Neural crest cell (in vitro differentiated cells): Measurements from ENCODE around the gene RAC2. TPM values are rescaled to one million over a fixed set of nuclear protein-coding genes. Genes with fewer than 3 reads are reported as not detected.

Experiments
- DNase-seq: peaks from one replicate; pipeline ENCODE4 v3.0.0; 2021; ENCODE audit warnings: low read depth, mixed read lengths, low spot score
- H3K27ac Mint-ChIP-seq: one replicate; pipeline ENCODE4 v1.8.0; 2021; ENCODE audit warnings: mild to moderate bottlenecking, mixed read lengths; ENCODE audit not compliant: unreplicated experiment
- H3K27me3 Mint-ChIP-seq: 2 replicates; pipeline ENCODE4 v1.8.0; 2021; ENCODE audit warnings: low read depth, mild to moderate bottlenecking, mixed read lengths
- H3K36me3 Mint-ChIP-seq: 2 replicates; pipeline ENCODE4 v1.8.0; 2021; ENCODE audit warnings: low read depth, mild to moderate bottlenecking, mixed read lengths
- H3K4me1 Mint-ChIP-seq: 2 replicates; pipeline ENCODE4 v1.8.0; 2021; ENCODE audit warnings: mixed read lengths
- H3K4me3 Mint-ChIP-seq: one replicate; pipeline ENCODE4 v1.8.0; 2021; ENCODE audit warnings: mild to moderate bottlenecking, mixed read lengths
- H3K9me3 Mint-ChIP-seq: 2 replicates; pipeline ENCODE4 v1.8.0; 2021; ENCODE audit warnings: mixed read lengths
- total RNA-seq: library from RNA; stranded (reverse); gene quantifications from 2 replicates; pipeline ENCODE4 v1.2.1, GENCODE V29; 2021
- TF ChIP-seq, protein P1 (sequence below): fragments of 200-600 bp; sonication (generic); conservative IDR thresholded peaks from 2 replicates; pipeline ENCODE4 v1.5.0; 2021; ENCODE audit warnings: antibody characterized with exemption, mild to moderate bottlenecking

RAC2 gene
- total RNA-seq, 1 donor from 2014 or later, result 0.21 TPM

DNA sequence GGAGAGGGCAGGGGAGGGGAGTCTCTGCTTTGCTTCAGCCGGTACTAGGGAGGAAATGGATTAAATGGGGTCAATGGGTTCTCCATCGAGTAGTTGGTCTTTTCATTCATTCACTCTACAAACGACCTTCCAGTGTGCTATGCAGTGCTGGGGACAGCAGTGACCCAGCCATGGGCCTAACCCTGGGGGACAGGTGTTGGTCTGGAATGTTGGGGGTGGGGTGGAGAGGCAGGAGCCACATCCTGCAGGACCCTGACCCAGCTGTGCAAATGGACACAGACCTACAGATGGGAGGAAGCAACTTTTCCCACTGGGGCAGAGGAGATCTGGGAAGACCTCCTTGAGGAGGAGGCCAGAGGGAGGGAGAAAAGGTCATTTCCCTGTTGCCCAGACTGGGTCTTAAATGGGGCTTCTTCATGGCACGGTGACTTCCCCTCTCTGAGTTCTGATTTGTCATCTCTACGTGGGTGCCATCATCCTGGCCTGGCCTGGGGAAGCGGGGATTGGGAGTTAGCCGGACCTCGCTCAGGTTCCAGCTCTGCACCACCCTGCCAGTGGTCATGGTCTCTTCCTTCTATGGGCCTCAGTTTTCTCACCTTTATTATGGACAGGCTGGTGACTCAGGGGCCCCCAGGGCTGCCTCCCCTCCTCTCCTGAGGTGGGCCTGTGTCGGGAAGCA lies 40.2 kb upstream of the RAC2 start:
- TF ChIP-seq, protein P1, sequence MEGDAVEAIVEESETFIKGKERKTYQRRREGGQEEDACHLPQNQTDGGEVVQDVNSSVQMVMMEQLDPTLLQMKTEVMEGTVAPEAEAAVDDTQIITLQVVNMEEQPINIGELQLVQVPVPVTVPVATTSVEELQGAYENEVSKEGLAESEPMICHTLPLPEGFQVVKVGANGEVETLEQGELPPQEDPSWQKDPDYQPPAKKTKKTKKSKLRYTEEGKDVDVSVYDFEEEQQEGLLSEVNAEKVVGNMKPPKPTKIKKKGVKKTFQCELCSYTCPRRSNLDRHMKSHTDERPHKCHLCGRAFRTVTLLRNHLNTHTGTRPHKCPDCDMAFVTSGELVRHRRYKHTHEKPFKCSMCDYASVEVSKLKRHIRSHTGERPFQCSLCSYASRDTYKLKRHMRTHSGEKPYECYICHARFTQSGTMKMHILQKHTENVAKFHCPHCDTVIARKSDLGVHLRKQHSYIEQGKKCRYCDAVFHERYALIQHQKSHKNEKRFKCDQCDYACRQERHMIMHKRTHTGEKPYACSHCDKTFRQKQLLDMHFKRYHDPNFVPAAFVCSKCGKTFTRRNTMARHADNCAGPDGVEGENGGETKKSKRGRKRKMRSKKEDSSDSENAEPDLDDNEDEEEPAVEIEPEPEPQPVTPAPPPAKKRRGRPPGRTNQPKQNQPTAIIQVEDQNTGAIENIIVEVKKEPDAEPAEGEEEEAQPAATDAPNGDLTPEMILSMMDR, result no peak
- no peaks in the 10 kb centered on the region for H3K36me3 Mint-ChIP-seq
- H3K4me1 Mint-ChIP-seq, result peaks cover 14% of the 10 kb centered on the region
- peaks cover 28% of the 10 kb centered on the region for H3K27me3 Mint-ChIP-seq
- H3K27ac Mint-ChIP-seq, result no peak overlapping the region
- H3K4me3 Mint-ChIP-seq, result no peak overlapping the region
- no peaks in the 10 kb centered on the region for H3K9me3 Mint-ChIP-seq
- DNase-seq, result no peak

DNA sequence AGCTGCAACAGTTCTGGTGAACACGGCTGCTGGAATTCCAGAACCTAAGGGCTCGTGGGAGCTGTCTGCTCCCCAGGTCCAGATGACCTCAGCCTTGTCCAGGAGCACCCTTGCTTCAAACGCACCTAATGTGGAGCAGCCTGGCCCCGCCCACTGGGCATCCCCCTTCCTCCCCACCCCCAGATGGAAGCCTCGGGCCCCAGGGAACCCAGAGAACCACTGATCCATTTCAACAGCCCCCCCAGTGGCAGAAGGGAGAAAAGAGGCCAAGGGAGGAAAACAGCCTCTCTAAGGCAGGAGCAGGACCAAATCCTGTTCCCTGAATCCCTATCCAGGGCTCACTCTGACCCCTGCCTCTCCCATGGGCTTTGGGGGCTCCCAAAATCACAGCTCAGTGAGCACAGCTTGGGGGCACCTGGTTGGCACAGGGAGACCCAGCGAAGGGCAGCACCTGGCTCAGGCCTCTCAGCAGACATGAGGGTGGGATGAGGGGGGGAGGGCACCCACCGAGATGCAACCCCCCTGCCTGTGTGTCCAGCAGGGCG lies 39.4 kb upstream of the RAC2 start:
- Mint-ChIP-seq H3K4me1 (peaks cover 22% of the 10 kb centered on the region), H3K36me3 (no peaks in the 10 kb centered on the region), H3K27me3 (peaks cover 25% of the 10 kb centered on the region), H3K4me3 (no peak overlapping the region), H3K9me3 (no peaks in the 10 kb centered on the region), H3K27ac (no peak overlapping the region)
- DNase-seq, result no peak
- TF ChIP-seq, protein P1, result no peak

DNA sequence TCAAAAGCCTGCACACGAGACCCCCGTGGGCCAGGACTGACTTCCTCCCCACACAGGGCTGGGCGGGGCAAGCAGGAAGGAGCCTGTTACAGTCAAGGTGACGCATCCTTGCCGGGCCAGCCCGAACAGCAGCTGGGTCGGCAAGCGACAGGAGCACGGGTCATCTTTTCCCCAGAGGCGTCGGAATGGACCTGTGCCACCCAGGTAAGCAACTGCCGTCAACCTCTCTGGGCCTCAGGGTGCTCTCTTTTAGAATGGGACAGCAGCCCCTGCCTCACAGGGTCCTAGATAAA lies 38.3 kb upstream of the RAC2 start, which contains the start of gene CYTH4:
Gene CYTH4, plus strand, starts transcription at position 124 of the 293 bp plus-strand sequence. Its CDS starts 62 bp downstream, at position 186.
- H3K9me3 Mint-ChIP-seq, result no peaks in the 10 kb centered on the region
- H3K27ac Mint-ChIP-seq, result no peak within 1 kb of the TSS
- DNase-seq, result no peak
- TF ChIP-seq, protein P1, result no peak
- no peak within 1 kb of the TSS for H3K4me3 Mint-ChIP-seq
- peaks cover 25% of the 10 kb centered on the region for H3K4me1 Mint-ChIP-seq
- peaks cover 25% of the 10 kb centered on the region for H3K27me3 Mint-ChIP-seq
- H3K36me3 Mint-ChIP-seq, result no peaks in the 10 kb centered on the region

DNA sequence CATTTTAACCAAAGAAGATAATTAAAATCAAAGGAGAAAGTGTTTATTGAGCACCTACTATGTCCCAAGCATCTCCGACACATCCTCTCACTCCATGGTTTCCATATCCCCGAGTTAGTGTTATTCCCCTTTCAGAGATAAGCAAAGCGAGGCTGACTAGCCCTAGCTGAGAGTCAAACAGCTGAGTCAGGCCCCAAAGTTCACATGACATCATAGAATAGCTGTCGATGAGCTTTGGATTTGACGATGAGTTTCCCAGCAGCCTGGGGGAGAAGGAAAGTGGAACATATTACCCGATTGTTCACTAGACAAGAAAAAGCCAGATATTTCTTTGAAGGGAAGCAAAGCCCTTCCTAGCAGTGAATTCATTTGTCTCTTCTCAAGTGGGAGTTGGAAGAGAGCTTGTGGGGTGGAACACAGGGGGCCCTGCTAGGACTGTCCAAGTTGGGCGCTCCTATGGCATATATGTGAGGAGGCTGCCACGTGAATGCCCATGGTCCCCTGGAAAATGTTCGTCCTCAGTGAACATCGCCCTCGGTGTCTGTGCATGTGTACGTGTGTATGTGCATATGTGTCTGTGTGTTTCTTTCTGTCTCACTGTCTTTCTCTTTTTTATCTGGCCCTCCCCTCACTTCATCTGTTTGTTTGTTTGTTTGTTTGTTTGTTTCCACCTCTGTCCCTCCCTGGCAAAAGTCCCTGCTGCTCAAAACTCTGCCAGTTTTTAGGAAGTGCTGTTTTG lies 37.7 kb upstream of the RAC2 start:
- no peak for DNase-seq
- TF ChIP-seq, protein P1, result no peak
- no peak overlapping the region for H3K27ac Mint-ChIP-seq
- H3K36me3 Mint-ChIP-seq, result no peaks in the 10 kb centered on the region
- no peak overlapping the region for H3K4me3 Mint-ChIP-seq
- H3K4me1 Mint-ChIP-seq, result peaks cover 25% of the 10 kb centered on the region
- peaks cover 20% of the 10 kb centered on the region for H3K27me3 Mint-ChIP-seq
- no peaks in the 10 kb centered on the region for H3K9me3 Mint-ChIP-seq

DNA sequence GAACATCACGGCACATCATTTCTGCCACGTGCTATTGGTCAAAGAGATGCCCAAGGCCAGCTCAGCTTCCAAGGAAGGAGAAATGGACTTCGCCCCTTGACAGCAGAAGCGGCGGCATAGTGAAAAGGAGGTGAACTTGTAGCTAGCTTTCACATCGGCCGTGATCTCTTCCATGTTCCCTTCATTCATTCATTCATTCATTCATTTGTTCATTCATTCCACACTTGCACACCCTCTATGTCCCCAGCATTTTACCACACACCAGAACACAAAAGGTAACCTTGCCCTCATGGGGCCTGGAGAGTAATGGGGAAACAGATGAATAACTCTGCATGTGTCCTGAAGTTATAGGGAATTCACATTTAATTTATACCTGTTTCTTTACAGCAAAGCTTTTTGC lies 37.1 kb upstream of the RAC2 start:
- Mint-ChIP-seq H3K9me3 (no peaks in the 10 kb centered on the region), H3K4me3 (no peak overlapping the region), H3K27ac (no peak overlapping the region), H3K36me3 (no peaks in the 10 kb centered on the region), H3K4me1 (peaks cover 25% of the 10 kb centered on the region), H3K27me3 (peaks cover 14% of the 10 kb centered on the region)
- TF ChIP-seq, protein P1, result no peak
- no peak for DNase-seq
